SH-SY5Y (cell line): ENCODE measurements around the gene ARHGAP33.

Source experiments
- GATA2 ChIP-seq: IDR thresholded peaks from 2 replicates; pipeline ENCODE4 v1.6.1; 2011; ENCODE audit warnings: mild to moderate bottlenecking, low read depth, low read length
- GATA3 ChIP-seq: IDR thresholded peaks from 2 replicates; pipeline ENCODE4 v1.6.1; 2011; ENCODE audit warnings: low read depth, mild to moderate bottlenecking, low read length, moderate library complexity

- TF ChIP-seq GATA2 (no peak), GATA3 (no peak)
Observed at GRCh38 chr19:35756377-35757230, 18.8 kb upstream of the ARHGAP33 start, which contains the start of gene HSPB6.
